Natural killer cell treated with Interleukin-12 subunit alpha and Interleukin-12 subunit beta and Interleukin-15 and Interleukin-18, amount 100 ng/mL, for 72 hours (primary cell): ENCODE measurements around the gene MNS1. TPM values are rescaled to one million over a fixed set of nuclear protein-coding genes. Genes with fewer than 3 reads are reported as not detected.

Source experiments
- total RNA-seq, 2 donors: library from RNA; stranded (reverse); gene quantifications; one replicate each; pipeline ENCODE4 v1.2.3, GENCODE V29; 2022

The MNS1 gene
- total RNA-seq, 2 donors from 2014 or later = 0.26 to 0.47 TPM

Other genes with a start within 250 kb of the MNS1 start
- 10 to 100 TPM; 19.5 to 28.1 TPM for gene RFX7, start 221.3 kb downstream of the MNS1 start, total RNA-seq
- gene TEX9, start 99.7 kb downstream of the MNS1 start, total RNA-seq = under 1 TPM; 0.57 to 0.67 TPM